ENCODE measurements around the gene NEK3.
"Not testable (repeated sequence)": the region's sequence is repeated elsewhere in the genome, so short reads cannot be mapped to it uniquely, and the experiment has no call there.

- not testable (repeated sequence) for TF ChIP-seq EZH2 (IDR thresholded peaks at IDR 0.05; ENCODE audit: borderline replicate concordance, low read depth, low read length, severe bottlenecking); CTCF (IDR thresholded peaks at IDR 0.05; ENCODE audit: borderline replicate concordance, extremely low read depth, low read length, poor library complexity, severe bottlenecking)
These were observed 48.5 kb upstream of the NEK3 start for GRCh38 chr13:52207896-52208295.

All from DND-41 (cell line).